Activated gamma-delta T cell treated with anti-CD3 and anti-CD28 coated beads, Interleukin-2, amount 50 U/mL, for 16 hours (primary cell): ENCODE results near the gene NOTCH1.

Experiments
- DNase-seq: peaks from one replicate; pipeline ENCODE4 v3.0.0-alpha.2; 2020; ENCODE audit warnings: low read depth

The NOTCH1 gene

GRCh38 chr9:136544964-136545691 lies 720 bp downstream of the NOTCH1 start:
- DNase-seq: peak; percentile 42

- no peak for DNase-seq
Measured at GRCh38 chr9:136544548-136544963, 1.3 kb downstream of the NOTCH1 start.

GRCh38 chr9:136543830-136544547 lies 1.9 kb downstream of the NOTCH1 start:
- no peak for DNase-seq

- DNase-seq: no peak
Measured at GRCh38 chr9:136543280-136543679, 2.6 kb downstream of the NOTCH1 start.

- no peak for DNase-seq
Measured at GRCh38 chr9:136542241-136543040, 3.4 kb downstream of the NOTCH1 start.

- no peak for DNase-seq
Measured at GRCh38 chr9:136541709-136542108, 4.1 kb downstream of the NOTCH1 start.

GRCh38 chr9:136541179-136541578 lies 4.7 kb downstream of the NOTCH1 start:
- no peak for DNase-seq

- peak; percentile 72 for DNase-seq
Measured at GRCh38 chr9:136539427-136540421, 6.1 kb downstream of the NOTCH1 start.

GRCh38 chr9:136538599-136539426 lies 7.0 kb downstream of the NOTCH1 start:
- DNase-seq: no peak

GRCh38 chr9:136537896-136538598 lies 7.8 kb downstream of the NOTCH1 start:
- no peak for DNase-seq

GRCh38 chr9:136537411-136537810 lies 8.4 kb downstream of the NOTCH1 start:
- DNase-seq: no peak

GRCh38 chr9:136536721-136537241 lies 9.1 kb downstream of the NOTCH1 start:
- no peak for DNase-seq

- DNase-seq: no peak
Measured at GRCh38 chr9:136536051-136536720, 9.7 kb downstream of the NOTCH1 start.

GRCh38 chr9:136535070-136535469 lies 10.8 kb downstream of the NOTCH1 start:
- DNase-seq: no peak

- DNase-seq: no peak
Measured at GRCh38 chr9:136534366-136534765, 11.5 kb downstream of the NOTCH1 start.

GRCh38 chr9:136533775-136534157 lies 12.1 kb downstream of the NOTCH1 start:
- peak; percentile 52 for DNase-seq

- DNase-seq: no peak
Measured at GRCh38 chr9:136532799-136533774, 12.8 kb downstream of the NOTCH1 start.
